GM08714 (cell line): Measurements from ENCODE around the gene TSPAN15.

Experiments used
- H3K4me3 ChIP-seq: fragments of 200-500 bp; sonication (Bioruptor generic); 2 replicates; pipeline ENCODE4 v1.5.1; 2014; ENCODE audit warnings: mild to moderate bottlenecking, low read length, inconsistent platforms
- ZNF274 ChIP-seq: IDR thresholded peaks from 2 replicates; pipeline ENCODE4 v1.6.1; 2012; ENCODE audit warnings: mild to moderate bottlenecking, low read depth, low read length

Gene TSPAN15

GRCh38 chr10:69451209-69451783 lies at the start of gene TSPAN15:
Gene TSPAN15, plus strand, starts transcription at chr10:69451465. Its CDS starts 130 bp downstream, at chr10:69451595.
- H3K4me3 ChIP-seq, result peak within 1 kb of the TSS; percentile 55; the same call in 1 of the 2 replicates
- TF ChIP-seq ZNF274, result no peak

- no peak for TF ChIP-seq ZNF274
- H3K4me3 ChIP-seq, result no peak overlapping the region
Measured at GRCh38 chr10:69402386-69402785, 48.9 kb upstream of the TSPAN15 start.

GRCh38 chr10:69403066-69403465 lies 48.2 kb upstream of the TSPAN15 start:
- TF ChIP-seq ZNF274, result no peak
- H3K4me3 ChIP-seq, result no peak overlapping the region

- no peak for TF ChIP-seq ZNF274
- no peak overlapping the region for H3K4me3 ChIP-seq
Measured at GRCh38 chr10:69403519-69403918, 47.7 kb upstream of the TSPAN15 start.

GRCh38 chr10:69404786-69405185 lies 46.5 kb upstream of the TSPAN15 start:
- TF ChIP-seq ZNF274, result no peak
- H3K4me3 ChIP-seq, result no peak overlapping the region

GRCh38 chr10:69405221-69405620 lies 46.0 kb upstream of the TSPAN15 start:
- no peak for TF ChIP-seq ZNF274

GRCh38 chr10:69406302-69406811 lies 44.9 kb upstream of the TSPAN15 start:
- H3K4me3 ChIP-seq, result no peak overlapping the region
- no peak for TF ChIP-seq ZNF274

More at GRCh38 chr10:69405221-69405620, 46.0 kb upstream of the TSPAN15 start:
- no peak overlapping the region for H3K4me3 ChIP-seq

GRCh38 chr10:69406816-69407580 lies 44.3 kb upstream of the TSPAN15 start:
- no peak for TF ChIP-seq ZNF274

GRCh38 chr10:69407621-69408301 lies 43.5 kb upstream of the TSPAN15 start:
- no peak for TF ChIP-seq ZNF274
- no peak overlapping the region; the same call in 1 of the 2 replicates for H3K4me3 ChIP-seq

More at GRCh38 chr10:69406816-69407580, 44.3 kb upstream of the TSPAN15 start:
- no peak overlapping the region for H3K4me3 ChIP-seq

GRCh38 chr10:69408318-69409175 lies 42.7 kb upstream of the TSPAN15 start:
- no peak for TF ChIP-seq ZNF274
- peak overlapping the region; percentile 9; the same call in 1 of the 2 replicates for H3K4me3 ChIP-seq

GRCh38 chr10:69409176-69409495 lies 42.1 kb upstream of the TSPAN15 start:
- peak overlapping the region; percentile 9; the same call in 1 of the 2 replicates for H3K4me3 ChIP-seq
- TF ChIP-seq ZNF274, result no peak

- H3K4me3 ChIP-seq, result no peak overlapping the region
- no peak for TF ChIP-seq ZNF274
Measured at GRCh38 chr10:69409968-69410367, 41.3 kb upstream of the TSPAN15 start.

- no peak for TF ChIP-seq ZNF274
- no peak overlapping the region for H3K4me3 ChIP-seq
Measured at GRCh38 chr10:69410487-69410886, 40.8 kb upstream of the TSPAN15 start.

- no peak overlapping the region for H3K4me3 ChIP-seq
- no peak for TF ChIP-seq ZNF274
Measured at GRCh38 chr10:69411476-69411875, 39.8 kb upstream of the TSPAN15 start.
